ENCODE data around the gene OR5T2. TPM values are rescaled to one million over a fixed set of nuclear protein-coding genes. Genes with fewer than 3 reads are reported as not detected.
"Not testable (repeated sequence)": the region's sequence is repeated elsewhere in the genome, so short reads cannot be mapped to it uniquely, and the experiment has no call there.

The OR5T2 gene
- total RNA-seq: not detected

- Histone ChIP-seq H3K36me3 (no peaks in the 10 kb centered on the region), H3K4me1 (no peaks in the 10 kb centered on the region), H3K9me3 (no peaks in the 10 kb centered on the region), H3K27ac (no peak within 1 kb of the TSS), H3K4me3 (no peak within 1 kb of the TSS), H3K27me3 (no peaks in the 10 kb centered on the region)
- DNase-seq (ENCODE audit: low spot score in 2 of 2): no peak
- 48% methylated on average over 1 of the region's 1 CpG for WGBS
- TF ChIP-seq POLR2AphosphoS5 (IDR thresholded peaks at IDR 0.05): no peak
- TF ChIP-seq POLR2A (IDR thresholded peaks at IDR 0.05): no peak
- no peak for TF ChIP-seq CTCF (IDR thresholded peaks at IDR 0.05)
- no peak for TF ChIP-seq EP300 (IDR thresholded peaks at IDR 0.05)
Observed at GRCh38 chr11:56234155-56234554, at the start of gene OR5T2. TSS of gene OR5T2 (minus strand) at chr11:56234255. CDS start at chr11:56233062, 1,193 bp downstream.

- TF ChIP-seq POLR2AphosphoS5 (IDR thresholded peaks at IDR 0.05) (no peak), CTCF (IDR thresholded peaks at IDR 0.05) (no peak), EP300 (IDR thresholded peaks at IDR 0.05) (no peak), POLR2A (IDR thresholded peaks at IDR 0.05) (no peak)
- H3K4me3 ChIP-seq: no peak within 1 kb of the TSS
- no peaks in the 10 kb centered on the region for H3K4me1 ChIP-seq
- H3K9me3 ChIP-seq: no peaks in the 10 kb centered on the region
- no peak within 1 kb of the TSS for H3K27ac ChIP-seq
- no peak for DNase-seq (ENCODE audit: low spot score in 2 of 2)
- H3K27me3 ChIP-seq: no peaks in the 10 kb centered on the region
- H3K36me3 ChIP-seq: no peaks in the 10 kb centered on the region
Observed at GRCh38 chr11:56273854-56274253, 39.8 kb upstream of the OR5T2 start, which contains the start of gene OR5T1. TSS of gene OR5T1 (plus strand) at chr11:56274154. CDS start at chr11:56275639, 1,485 bp downstream.

GRCh38 chr11:56271092-56271491 lies 37.0 kb upstream of the OR5T2 start:
- DNase-seq (ENCODE audit: low spot score in 2 of 2): no peak
- WGBS: 47% methylated on average over 3 of the region's 3 CpGs
- no peak for TF ChIP-seq POLR2AphosphoS5 (IDR thresholded peaks at IDR 0.05)
- no peak for TF ChIP-seq EP300 (IDR thresholded peaks at IDR 0.05)
- TF ChIP-seq POLR2A (IDR thresholded peaks at IDR 0.05): no peak

GRCh38 chr11:56251954-56252353 lies 17.9 kb upstream of the OR5T2 start, which contains the start of gene OR5T3:
TSS of gene OR5T3 (plus strand) at chr11:56252254. CDS start at chr11:56252254, 0 bp downstream.
- Histone ChIP-seq H3K9me3 (no peaks in the 10 kb centered on the region), H3K4me3 (no peak within 1 kb of the TSS), H3K27ac (no peak within 1 kb of the TSS), H3K27me3 (no peaks in the 10 kb centered on the region), H3K36me3 (no peaks in the 10 kb centered on the region), H3K4me1 (no peaks in the 10 kb centered on the region)
- TF ChIP-seq POLR2A (IDR thresholded peaks at IDR 0.05): no peak
- TF ChIP-seq POLR2AphosphoS5 (IDR thresholded peaks at IDR 0.05): no peak
- no peak for TF ChIP-seq CTCF (IDR thresholded peaks at IDR 0.05)
- no peak for TF ChIP-seq EP300 (IDR thresholded peaks at IDR 0.05)
- no peak for DNase-seq (ENCODE audit: low spot score in 2 of 2)

More at GRCh38 chr11:56271092-56271491, 37.0 kb upstream of the OR5T2 start:
- Histone ChIP-seq H3K36me3 (no peaks in the 10 kb centered on the region), H3K27me3 (no peaks in the 10 kb centered on the region), H3K9me3 (peaks cover 6% of the 10 kb centered on the region), H3K27ac (no peak overlapping the region), H3K4me3 (no peak overlapping the region), H3K4me1 (no peaks in the 10 kb centered on the region)

GRCh38 chr11:56219735-56220134 lies 14.3 kb downstream of the OR5T2 start:
- H3K27me3 ChIP-seq; H3K36me3 ChIP-seq; H3K4me1 ChIP-seq; H3K4me3 ChIP-seq; DNase-seq (ENCODE audit: low spot score in 2 of 2); H3K27ac ChIP-seq: not testable (repeated sequence)
- peaks cover 10% of the 10 kb centered on the region for H3K9me3 ChIP-seq
- WGBS: 73% methylated on average over 5 of the region's 5 CpGs

GRCh38 chr11:56214537-56214936 lies 19.5 kb downstream of the OR5T2 start:
- whole genome bisulfite sequencing: 36% methylated on average over 2 of the region's 2 CpGs
- no peak for TF ChIP-seq EP300 (IDR thresholded peaks at IDR 0.05)
- TF ChIP-seq CTCF (IDR thresholded peaks at IDR 0.05): no peak
- TF ChIP-seq POLR2A (IDR thresholded peaks at IDR 0.05): no peak
- no peak for TF ChIP-seq POLR2AphosphoS5 (IDR thresholded peaks at IDR 0.05)
- no peaks in the 10 kb centered on the region for H3K36me3 ChIP-seq
- H3K27me3 ChIP-seq: no peaks in the 10 kb centered on the region
- DNase-seq (ENCODE audit: low spot score in 2 of 2): no peak
- H3K4me1 ChIP-seq: no peaks in the 10 kb centered on the region
- H3K27ac ChIP-seq: no peak overlapping the region
- peaks cover 10% of the 10 kb centered on the region for H3K9me3 ChIP-seq
- H3K4me3 ChIP-seq: no peak overlapping the region
